Kidney epithelial cell (primary cell): Measurements from ENCODE around the gene PNPLA2. TPM values are rescaled to one million over a fixed set of nuclear protein-coding genes. Genes with fewer than 3 reads are reported as not detected.
A peak's percentile ranks its signal among the peaks of the same experiment; 100 is the strongest.

Experiments used
- DNase-seq: peaks from one replicate; pipeline ENCODE4 v3.0.0-alpha.2; 2010; ENCODE audit warnings: low read depth
- H3K27me3 ChIP-seq: 2 replicates; pipeline ENCODE4 v1.6.0; 2011; ENCODE audit warnings: low read length; ENCODE audit not compliant: control insufficient read depth, insufficient read depth
- H3K36me3 ChIP-seq: 2 replicates; pipeline ENCODE4 v1.5.1; 2011; ENCODE audit warnings: low read length; ENCODE audit not compliant: control insufficient read depth, insufficient read depth
- H3K4me3 ChIP-seq: 2 replicates; pipeline ENCODE4 v1.5.1; 2011; ENCODE audit warnings: low read depth, mild to moderate bottlenecking, control low read depth, low read length
- total RNA-seq: library from RNA; depleted of rRNA; stranded (reverse); fragments of >200 nt; gene quantifications from 2 replicates; pipeline ENCODE4 v1.2.3, GENCODE V29; 2015
- TF ChIP-seq, protein P1 (sequence below): IDR thresholded peaks from 2 replicates; pipeline ENCODE4 v1.5.1; 2011; ENCODE audit warnings: mild to moderate bottlenecking, moderate library complexity, low read length, control low read depth, inconsistent platforms; ENCODE audit not compliant: insufficient read depth, poor library complexity, severe bottlenecking

Gene PNPLA2
- total RNA-seq, 1 donor from 2014 or later = 27.5 TPM

- H3K36me3 ChIP-seq = no peaks in the 10 kb centered on the region
- no peak overlapping the region for H3K4me3 ChIP-seq
- H3K27me3 ChIP-seq = peaks cover 2% of the 10 kb centered on the region
- no peak for DNase-seq
- TF ChIP-seq, protein P1, sequence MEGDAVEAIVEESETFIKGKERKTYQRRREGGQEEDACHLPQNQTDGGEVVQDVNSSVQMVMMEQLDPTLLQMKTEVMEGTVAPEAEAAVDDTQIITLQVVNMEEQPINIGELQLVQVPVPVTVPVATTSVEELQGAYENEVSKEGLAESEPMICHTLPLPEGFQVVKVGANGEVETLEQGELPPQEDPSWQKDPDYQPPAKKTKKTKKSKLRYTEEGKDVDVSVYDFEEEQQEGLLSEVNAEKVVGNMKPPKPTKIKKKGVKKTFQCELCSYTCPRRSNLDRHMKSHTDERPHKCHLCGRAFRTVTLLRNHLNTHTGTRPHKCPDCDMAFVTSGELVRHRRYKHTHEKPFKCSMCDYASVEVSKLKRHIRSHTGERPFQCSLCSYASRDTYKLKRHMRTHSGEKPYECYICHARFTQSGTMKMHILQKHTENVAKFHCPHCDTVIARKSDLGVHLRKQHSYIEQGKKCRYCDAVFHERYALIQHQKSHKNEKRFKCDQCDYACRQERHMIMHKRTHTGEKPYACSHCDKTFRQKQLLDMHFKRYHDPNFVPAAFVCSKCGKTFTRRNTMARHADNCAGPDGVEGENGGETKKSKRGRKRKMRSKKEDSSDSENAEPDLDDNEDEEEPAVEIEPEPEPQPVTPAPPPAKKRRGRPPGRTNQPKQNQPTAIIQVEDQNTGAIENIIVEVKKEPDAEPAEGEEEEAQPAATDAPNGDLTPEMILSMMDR = no peak
Observed at GRCh38 chr11:782264-783174, 36.2 kb upstream of the PNPLA2 start.

GRCh38 chr11:783581-784015, 35.1 kb upstream of the PNPLA2 start:
- no peak for DNase-seq

GRCh38 chr11:786235-787083, 32.3 kb upstream of the PNPLA2 start:
- TF ChIP-seq, protein P1 = no peak
- no peak overlapping the region for H3K4me3 ChIP-seq
- H3K36me3 ChIP-seq = no peaks in the 10 kb centered on the region
- peaks cover 22% of the 10 kb centered on the region for H3K27me3 ChIP-seq
- DNase-seq = no peak

More at GRCh38 chr11:783581-784015, 35.1 kb upstream of the PNPLA2 start:
- TF ChIP-seq, protein P1 = peak; percentile 96
- Histone ChIP-seq H3K27me3 (peaks cover 8% of the 10 kb centered on the region), H3K36me3 (no peaks in the 10 kb centered on the region), H3K4me3 (no peak overlapping the region)

DNA sequence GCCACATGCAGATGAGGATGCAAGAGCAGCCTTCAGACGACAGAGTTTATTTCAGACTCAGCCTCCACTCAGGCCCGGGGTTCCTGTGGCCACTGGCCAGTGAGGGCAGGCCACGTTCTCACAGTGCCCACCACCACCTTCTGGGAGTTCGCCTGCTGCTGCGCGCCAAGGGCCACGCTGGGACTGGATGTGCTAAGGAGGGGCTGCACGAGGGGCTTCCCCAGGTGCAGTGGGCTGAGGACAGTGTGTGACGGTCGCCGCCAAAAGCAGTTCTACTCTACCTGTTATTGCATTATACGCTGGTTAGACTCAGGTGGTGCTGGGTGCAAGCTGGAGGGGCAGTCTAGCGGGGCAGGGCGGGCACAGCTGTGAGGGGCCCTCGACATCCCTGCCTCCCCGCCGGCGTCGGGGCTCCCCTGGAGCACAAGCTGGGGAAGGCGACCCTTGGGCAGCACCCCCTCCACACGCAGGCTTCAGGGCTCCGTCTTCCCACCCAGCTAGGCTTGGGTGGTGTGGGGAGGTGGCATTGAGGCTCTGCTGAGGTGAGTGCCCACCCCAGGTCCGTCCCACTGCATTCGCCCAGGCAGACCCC, 31.5 kb upstream of the PNPLA2 start:
- DNase-seq = no peak
- Histone ChIP-seq H3K36me3 (no peaks in the 10 kb centered on the region), H3K4me3 (no peak overlapping the region), H3K27me3 (peaks cover 22% of the 10 kb centered on the region)
- TF ChIP-seq, protein P1 = no peak

DNA sequence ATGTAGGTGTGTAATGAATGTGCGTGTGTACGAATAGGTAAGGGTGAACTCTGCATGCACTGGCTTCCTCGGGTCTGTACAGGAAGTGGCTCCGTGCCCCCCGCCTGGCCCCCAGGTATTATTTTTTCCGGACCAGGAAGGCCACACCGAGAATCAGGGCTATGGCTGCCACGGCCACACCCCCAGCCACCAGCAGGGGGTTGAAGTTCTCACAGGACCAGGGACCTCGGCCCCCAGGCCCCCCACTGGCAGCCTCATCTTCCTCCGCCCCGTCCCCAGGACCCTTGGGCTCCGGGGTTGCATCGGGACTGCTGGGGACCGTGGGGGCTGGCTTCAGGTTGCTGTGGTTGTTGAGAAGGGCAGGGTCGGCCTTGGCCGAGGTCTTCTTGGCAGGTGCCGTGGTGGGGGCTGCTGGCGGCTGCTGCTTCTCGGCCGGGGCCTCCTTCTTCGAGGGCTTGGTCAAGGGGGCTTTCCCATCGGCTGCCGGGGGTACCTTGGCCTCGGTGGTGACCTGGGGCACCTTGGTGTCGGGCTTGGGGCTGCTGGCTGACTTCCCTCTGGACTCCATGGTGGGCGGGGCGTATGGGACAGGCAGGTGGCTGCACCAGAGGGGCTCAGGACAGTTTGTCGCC, 30.6 kb upstream of the PNPLA2 start:
- TF ChIP-seq, protein P1 = peak; percentile 1
- no peaks in the 10 kb centered on the region for H3K36me3 ChIP-seq
- no peak for DNase-seq
- H3K27me3 ChIP-seq = peaks cover 22% of the 10 kb centered on the region
- H3K4me3 ChIP-seq = no peak overlapping the region
